Keratinocyte (primary cell): ENCODE measurements around the gene SLC8A1. TPM values are rescaled to one million over a fixed set of nuclear protein-coding genes. Genes with fewer than 3 reads are reported as not detected.

Experiments used
- DNase-seq: peaks from one replicate; pipeline ENCODE4 v3.0.0-alpha.2; 2011; ENCODE audit warnings: low read depth, missing footprints, low spot score
- FAIRE-seq: peaks from 2 replicates; lab custom pipeline; 2011; peaks lifted over from hg19 to GRCh38; lab: Jason Lieb, UNC
- H2AFZ ChIP-seq: 2 replicates; pipeline ENCODE4 v1.6.0; 2012; ENCODE audit warnings: low read length, control low read depth, inconsistent platforms; ENCODE audit not compliant: control insufficient read depth
- H3K27ac ChIP-seq: 2 replicates; pipeline ENCODE4 v1.5.1; 2011; ENCODE audit warnings: low read length; ENCODE audit not compliant: control insufficient read depth, insufficient read depth
- H3K27me3 ChIP-seq: 3 replicates; pipeline ENCODE4 v1.6.0; 2011; ENCODE audit warnings: low read length; ENCODE audit not compliant: control insufficient read depth, insufficient read depth; ENCODE audit errors: extremely low read depth
- H3K36me3 ChIP-seq, 2 experiments: 2 replicates in 1 of 2; 3 replicates in 1 of 2; pipeline ENCODE4 v1.5.1; 2011; ENCODE audit warnings: low read length in 2 of 2, mild to moderate bottlenecking in 1 of 2; ENCODE audit not compliant: control insufficient read depth in 2 of 2, insufficient read depth in 2 of 2; ENCODE audit errors: extremely low read depth in 1 of 2
- H3K4me1 ChIP-seq: 3 replicates; pipeline ENCODE4 v1.5.1; 2011; ENCODE audit warnings: low read length; ENCODE audit not compliant: control insufficient read depth, insufficient read depth; ENCODE audit errors: extremely low read depth
- H3K4me2 ChIP-seq: 3 replicates; pipeline ENCODE4 v1.6.0; 2011; ENCODE audit warnings: low read depth, low read length; ENCODE audit not compliant: control insufficient read depth, insufficient read depth; ENCODE audit errors: extremely low read depth
- H3K4me3 ChIP-seq, 3 experiments: fragments of 200-600 bp in 1 of 3; sonication (generic) in 1 of 3; 2 replicates in 2 of 3; 3 replicates in 1 of 3; pipeline ENCODE4 v1.5.1; 2011 to 2016; ENCODE audit warnings: low read length in 3 of 3, mild to moderate bottlenecking in 3 of 3, control low read depth in 2 of 3, inconsistent platforms in 1 of 3, low read depth in 1 of 3, mixed read lengths in 1 of 3, mixed run types in 1 of 3, moderate library complexity in 1 of 3; ENCODE audit not compliant: control insufficient read depth in 2 of 3, insufficient read depth in 2 of 3; ENCODE audit errors: extremely low read depth in 1 of 3
- H3K79me2 ChIP-seq: 2 replicates; pipeline ENCODE4 v1.6.0; 2012; ENCODE audit warnings: low read length; ENCODE audit not compliant: control insufficient read depth, insufficient read depth
- H3K9ac ChIP-seq: 3 replicates; pipeline ENCODE4 v1.6.0; 2011; ENCODE audit warnings: low read length; ENCODE audit not compliant: control insufficient read depth, insufficient read depth; ENCODE audit errors: extremely low read depth
- H3K9me1 ChIP-seq: 3 replicates; pipeline ENCODE4 v1.6.0; 2011; ENCODE audit warnings: low read length; ENCODE audit not compliant: control insufficient read depth, insufficient read depth; ENCODE audit errors: extremely low read depth
- H3K9me3 ChIP-seq: 2 replicates; pipeline ENCODE4 v1.5.1; 2012; ENCODE audit warnings: low read depth, low read length; ENCODE audit not compliant: control insufficient read depth
- H4K20me1 ChIP-seq: 3 replicates; pipeline ENCODE4 v1.6.0; 2011; ENCODE audit warnings: low read length; ENCODE audit not compliant: control insufficient read depth, insufficient read depth; ENCODE audit errors: extremely low read depth
- EZH2 ChIP-seq: IDR thresholded peaks from one replicate; pipeline ENCODE4 v1.6.1; 2012; ENCODE audit warnings: inconsistent platforms, mild to moderate bottlenecking, low read length, moderate library complexity
- dilution Hi-C: fragments of 300-500 bp; cut with MboI; formaldehyde crosslinking; loops from one replicate; pipeline ENCODE4 v1.7.0; 2020; ENCODE audit warnings: low sequenced_read_pairs; ENCODE audit not compliant: extremely low pct_ligation_motif_present
- polyA plus RNA-seq, 5 experiments: library from polyadenylated mRNA; depleted of rRNA in 3 of 5; stranded (reverse) in 3 of 5; stranded (forward) in 1 of 5; unstranded in 1 of 5; fragments of >200 nt; gene quantifications; 1 replicate in 1 of 5; 2 replicates in 3 of 5; 3 replicates in 1 of 5; pipeline versions ENCODE4 v1.2.1 to v1.2.3, GENCODE V29; 2011 to 2012; ENCODE audit warnings: missing spikeins in 2 of 5, low read depth in 1 of 5, low replicate concordance in 1 of 5
- TF ChIP-seq, protein P1 (sequence below), 3 experiments: IDR thresholded peaks in 1 of 3; conservative IDR thresholded peaks in 1 of 3; optimal IDR thresholded peaks in 1 of 3; 2 replicates in 2 of 3; 3 replicates in 1 of 3; pipeline versions ENCODE3 to v1.5.1; 2011; ENCODE audit warnings: low read length in 3 of 3, mild to moderate bottlenecking in 3 of 3, moderate library complexity in 2 of 3, control low read depth in 1 of 3, inconsistent platforms in 1 of 3; ENCODE audit not compliant: insufficient read depth in 2 of 3; ENCODE audit errors: extremely low read depth in 1 of 3

The SLC8A1 gene
- polyA plus RNA-seq, 1 donor (not counting 4 experiments of a cell fraction or from before 2014, with no cell fraction given): 2.7 TPM

DNA sequence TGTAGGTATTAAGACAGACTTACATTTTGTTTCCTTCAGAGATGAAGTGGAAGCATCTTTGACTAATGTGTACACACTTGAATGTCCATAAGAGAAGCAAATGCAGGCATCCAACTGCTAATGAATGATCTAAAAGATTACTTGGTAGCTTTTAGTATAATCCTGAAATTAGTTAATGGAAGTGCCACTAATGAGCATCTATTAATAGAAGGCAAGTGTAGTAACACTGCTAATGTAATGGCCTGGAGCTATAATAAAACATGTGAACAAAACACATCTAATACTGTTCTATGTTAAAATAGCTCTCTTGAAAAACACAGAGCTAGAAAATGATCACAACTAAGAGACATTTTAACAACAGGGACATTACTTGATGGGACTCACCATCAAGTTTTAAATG lies 225.3 kb downstream of the SLC8A1 start:
- Histone ChIP-seq H3K27me3 (no peaks in the 10 kb centered on the region), H3K4me2 (no peak overlapping the region), H3K79me2 (no peaks in the 10 kb centered on the region), H3K36me3 (no peaks in the 10 kb centered on the region), H3K4me1 (no peaks in the 10 kb centered on the region), H3K9me3 (no peaks in the 10 kb centered on the region), H3K4me3 (no peak overlapping the region), H2AFZ (no peak overlapping the region), H3K9ac (no peak overlapping the region), H4K20me1 (no peaks in the 10 kb centered on the region), H3K9me1 (no peaks in the 10 kb centered on the region), H3K27ac (no peak overlapping the region)
- FAIRE-seq (no peak), DNase-seq (no peak)
- dilution Hi-C loops: no loop called here
- TF ChIP-seq EZH2: no peak
- TF ChIP-seq, protein P1, sequence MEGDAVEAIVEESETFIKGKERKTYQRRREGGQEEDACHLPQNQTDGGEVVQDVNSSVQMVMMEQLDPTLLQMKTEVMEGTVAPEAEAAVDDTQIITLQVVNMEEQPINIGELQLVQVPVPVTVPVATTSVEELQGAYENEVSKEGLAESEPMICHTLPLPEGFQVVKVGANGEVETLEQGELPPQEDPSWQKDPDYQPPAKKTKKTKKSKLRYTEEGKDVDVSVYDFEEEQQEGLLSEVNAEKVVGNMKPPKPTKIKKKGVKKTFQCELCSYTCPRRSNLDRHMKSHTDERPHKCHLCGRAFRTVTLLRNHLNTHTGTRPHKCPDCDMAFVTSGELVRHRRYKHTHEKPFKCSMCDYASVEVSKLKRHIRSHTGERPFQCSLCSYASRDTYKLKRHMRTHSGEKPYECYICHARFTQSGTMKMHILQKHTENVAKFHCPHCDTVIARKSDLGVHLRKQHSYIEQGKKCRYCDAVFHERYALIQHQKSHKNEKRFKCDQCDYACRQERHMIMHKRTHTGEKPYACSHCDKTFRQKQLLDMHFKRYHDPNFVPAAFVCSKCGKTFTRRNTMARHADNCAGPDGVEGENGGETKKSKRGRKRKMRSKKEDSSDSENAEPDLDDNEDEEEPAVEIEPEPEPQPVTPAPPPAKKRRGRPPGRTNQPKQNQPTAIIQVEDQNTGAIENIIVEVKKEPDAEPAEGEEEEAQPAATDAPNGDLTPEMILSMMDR (optimal IDR thresholded peaks at IDR 0.05 in 1 of 3, IDR thresholded peaks at IDR 0.05 in 1 of 3, conservative IDR thresholded peaks at IDR 0.05 in 1 of 3; ENCODE audit: extremely low read depth in 1 of 3, insufficient read depth in 2 of 3, low read length in 3 of 3): no peak

DNA sequence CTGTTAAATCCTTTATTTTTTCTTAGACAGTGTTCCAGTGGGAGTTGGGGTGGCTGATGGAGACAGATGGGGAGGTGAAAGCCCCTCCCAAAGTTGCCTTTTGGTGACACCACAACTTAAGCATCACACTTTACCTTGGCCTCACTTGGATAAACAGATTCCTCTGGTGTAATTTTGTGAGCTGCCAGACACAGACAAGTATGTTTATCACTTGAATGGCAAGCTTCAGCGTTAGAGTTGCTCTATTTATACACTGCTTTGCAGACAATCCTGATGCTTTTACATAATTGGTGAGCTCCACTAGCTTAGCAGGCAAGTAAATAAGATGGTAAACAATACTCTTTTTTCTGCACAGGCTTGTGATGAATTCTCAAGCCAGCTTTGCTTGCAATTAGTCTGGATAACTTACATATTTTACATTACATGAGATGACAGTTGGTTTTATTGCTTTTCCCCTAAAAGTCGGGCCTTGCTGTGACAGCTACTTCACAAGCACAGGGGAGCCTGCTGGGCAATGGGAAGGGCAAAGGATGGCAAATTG lies 226.2 kb downstream of the SLC8A1 start:
- no peaks in the 10 kb centered on the region for H3K9me1 ChIP-seq
- no peak overlapping the region for H2AFZ ChIP-seq
- no peak overlapping the region for H3K9ac ChIP-seq
- FAIRE-seq (no peak), DNase-seq (no peak)
- H3K36me3 ChIP-seq: no peaks in the 10 kb centered on the region
- H4K20me1 ChIP-seq: no peaks in the 10 kb centered on the region
- H3K9me3 ChIP-seq: no peaks in the 10 kb centered on the region
- H3K4me1 ChIP-seq: no peaks in the 10 kb centered on the region
- H3K27me3 ChIP-seq: no peaks in the 10 kb centered on the region
- no peak overlapping the region for H3K4me3 ChIP-seq
- H3K79me2 ChIP-seq: no peaks in the 10 kb centered on the region
- no peak overlapping the region for H3K4me2 ChIP-seq
- H3K27ac ChIP-seq: no peak overlapping the region
- no peak for TF ChIP-seq EZH2
- TF ChIP-seq, protein P1 (optimal IDR thresholded peaks at IDR 0.05 in 1 of 3, IDR thresholded peaks at IDR 0.05 in 1 of 3, conservative IDR thresholded peaks at IDR 0.05 in 1 of 3; ENCODE audit: extremely low read depth in 1 of 3, insufficient read depth in 2 of 3, low read length in 3 of 3): no peak
- dilution Hi-C loops: no loop called here
